ENCODE results near the gene CDYL. TPM values are rescaled to one million over a fixed set of nuclear protein-coding genes. Genes with fewer than 3 reads are reported as not detected.

The CDYL gene
- total RNA-seq, 1 donor from 2014 or later = 53.5 TPM

- Histone ChIP-seq H3K9me3 (ENCODE audit: low read depth) (no peaks in the 10 kb centered on the region), H3K79me2 (ENCODE audit: low read depth) (peaks cover 100% of the 10 kb centered on the region), H3K4me2 (no peak overlapping the region), H3K36me3 (no peaks in the 10 kb centered on the region), H3K4me1 (peaks cover 7% of the 10 kb centered on the region), H3F3A (ENCODE audit: low read depth) (no peaks in the 10 kb centered on the region), H3K27ac (no peak overlapping the region), H3K27me3 (no peaks in the 10 kb centered on the region), H2AFZ (replicated peaks) (no peak overlapping the region), H3K4me3 (no peak overlapping the region), H3K9ac (no peak overlapping the region), H4K20me1 (ENCODE audit: low read depth) (peaks cover 94% of the 10 kb centered on the region)
- Mint-ChIP-seq H3K27ac (no peak overlapping the region), H3K27me3 (ENCODE audit: insufficient read depth, low read depth) (no peaks in the 10 kb centered on the region), H3K36me3 (peaks cover 37% of the 10 kb centered on the region), H3K9me3 (peaks cover 43% of the 10 kb centered on the region), H3K4me3 (no peak overlapping the region), H3K4me1 (no peaks in the 10 kb centered on the region)
- no peak for DNase-seq (ENCODE audit: low spot score)
- TF ChIP-seq EZH2 (IDR thresholded peaks at IDR 0.05) (no peak), CTCF (IDR thresholded peaks at IDR 0.05) (no peak), EZH2phosphoT487 (IDR thresholded peaks at IDR 0.05) (no peak)
Observed at GRCh38 chr6:4815584-4815983, 39.4 kb downstream of the CDYL start.

DNA sequence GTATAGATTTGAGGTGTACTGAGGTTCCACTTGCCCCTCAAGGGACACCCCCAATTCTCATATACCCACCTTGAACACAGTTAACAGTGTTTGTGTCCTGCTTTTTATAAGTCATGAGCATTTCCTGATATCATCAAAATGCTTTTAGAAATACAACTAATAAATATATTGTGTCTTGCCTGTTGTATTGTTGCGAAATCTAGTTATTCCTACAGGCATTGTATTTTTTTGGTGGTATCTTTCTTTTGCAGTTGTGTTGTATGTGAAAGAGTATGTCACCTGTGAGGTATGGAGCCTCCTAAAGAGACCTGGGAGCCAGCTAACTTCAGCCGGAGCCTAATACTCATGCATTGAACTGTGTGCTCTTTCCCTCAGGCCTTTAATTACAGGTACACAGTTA lies 40.7 kb downstream of the CDYL start:
- Histone ChIP-seq H3K4me2 (no peak overlapping the region), H4K20me1 (ENCODE audit: low read depth) (peaks cover 92% of the 10 kb centered on the region), H3K4me3 (no peak overlapping the region), H3K4me1 (peaks cover 7% of the 10 kb centered on the region), H3K27ac (no peak overlapping the region), H3K27me3 (no peaks in the 10 kb centered on the region), H3K36me3 (no peaks in the 10 kb centered on the region), H3K9ac (no peak overlapping the region), H3K9me3 (ENCODE audit: low read depth) (no peaks in the 10 kb centered on the region), H2AFZ (replicated peaks) (no peak overlapping the region), H3F3A (ENCODE audit: low read depth) (no peaks in the 10 kb centered on the region), H3K79me2 (ENCODE audit: low read depth) (peaks cover 100% of the 10 kb centered on the region)
- H3K9me3 Mint-ChIP-seq = peaks cover 42% of the 10 kb centered on the region
- H3K27ac Mint-ChIP-seq = no peak overlapping the region
- no peak for DNase-seq (ENCODE audit: low spot score)
- peaks cover 39% of the 10 kb centered on the region for H3K36me3 Mint-ChIP-seq
- no peak for TF ChIP-seq EZH2 (IDR thresholded peaks at IDR 0.05)
- no peak for TF ChIP-seq EZH2phosphoT487 (IDR thresholded peaks at IDR 0.05)
- no peak for TF ChIP-seq CTCF (IDR thresholded peaks at IDR 0.05)
- H3K4me3 Mint-ChIP-seq = no peak overlapping the region
- no peaks in the 10 kb centered on the region for H3K4me1 Mint-ChIP-seq
- H3K27me3 Mint-ChIP-seq (ENCODE audit: insufficient read depth, low read depth) = no peaks in the 10 kb centered on the region

GRCh38 chr6:4817551-4817950 lies 41.3 kb downstream of the CDYL start:
- Mint-ChIP-seq H3K27ac (no peak overlapping the region), H3K27me3 (ENCODE audit: insufficient read depth, low read depth) (no peaks in the 10 kb centered on the region), H3K9me3 (peaks cover 42% of the 10 kb centered on the region), H3K4me1 (no peaks in the 10 kb centered on the region), H3K36me3 (peaks cover 35% of the 10 kb centered on the region), H3K4me3 (no peak overlapping the region)
- TF ChIP-seq EZH2 (IDR thresholded peaks at IDR 0.05) = no peak
- Histone ChIP-seq H4K20me1 (ENCODE audit: low read depth) (peaks cover 92% of the 10 kb centered on the region), H2AFZ (replicated peaks) (no peak overlapping the region), H3K27ac (no peak overlapping the region), H3K4me2 (no peak overlapping the region), H3K4me3 (no peak overlapping the region), H3F3A (ENCODE audit: low read depth) (no peaks in the 10 kb centered on the region), H3K79me2 (ENCODE audit: low read depth) (peaks cover 100% of the 10 kb centered on the region), H3K9me3 (ENCODE audit: low read depth) (no peaks in the 10 kb centered on the region), H3K36me3 (no peaks in the 10 kb centered on the region), H3K9ac (no peak overlapping the region), H3K27me3 (no peaks in the 10 kb centered on the region), H3K4me1 (peaks cover 7% of the 10 kb centered on the region)
- no peak for DNase-seq (ENCODE audit: low spot score)

DNA sequence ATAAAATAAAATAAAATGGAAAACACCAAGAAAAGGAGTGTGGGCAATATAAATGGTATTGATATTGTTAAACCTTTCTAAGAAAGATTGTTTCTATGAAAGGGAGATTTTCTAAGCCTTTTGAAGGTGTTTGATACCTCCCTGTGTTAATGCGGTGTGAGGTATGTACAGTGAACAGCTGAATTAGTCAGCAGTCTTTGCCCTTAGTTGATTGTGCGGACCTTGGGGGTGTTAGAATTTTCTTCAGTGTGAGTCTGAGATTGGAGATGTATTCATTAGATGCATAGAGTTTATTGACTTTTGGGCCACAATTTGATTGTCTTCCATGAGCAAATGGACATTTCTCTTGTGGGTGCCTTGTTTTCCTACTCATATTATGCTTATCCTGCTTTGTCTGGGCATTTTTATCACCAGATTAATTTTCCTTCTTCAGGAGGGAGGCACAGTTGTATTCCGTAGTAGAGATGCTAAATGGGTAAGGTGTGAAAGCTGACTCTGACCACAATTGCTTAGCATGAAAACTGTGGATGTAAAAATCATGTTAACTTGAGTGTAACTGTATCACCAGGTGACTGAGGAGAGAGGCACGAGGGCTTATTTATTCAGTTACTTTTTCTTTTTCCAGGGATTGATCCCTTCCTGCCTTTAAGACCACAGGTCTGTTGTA lies 42.2 kb downstream of the CDYL start:
- Histone ChIP-seq H3K79me2 (ENCODE audit: low read depth) (peaks cover 100% of the 10 kb centered on the region), H3K36me3 (no peaks in the 10 kb centered on the region), H4K20me1 (ENCODE audit: low read depth) (peaks cover 86% of the 10 kb centered on the region), H3K4me2 (no peak overlapping the region), H3K9me3 (ENCODE audit: low read depth) (no peaks in the 10 kb centered on the region), H3F3A (ENCODE audit: low read depth) (no peaks in the 10 kb centered on the region), H2AFZ (replicated peaks) (no peak overlapping the region), H3K9ac (no peak overlapping the region), H3K27ac (no peak overlapping the region), H3K4me3 (no peak overlapping the region), H3K4me1 (peaks cover 7% of the 10 kb centered on the region), H3K27me3 (no peaks in the 10 kb centered on the region)
- Mint-ChIP-seq H3K27ac (no peak overlapping the region), H3K4me3 (no peak overlapping the region), H3K4me1 (no peaks in the 10 kb centered on the region), H3K9me3 (peaks cover 44% of the 10 kb centered on the region), H3K27me3 (ENCODE audit: insufficient read depth, low read depth) (no peaks in the 10 kb centered on the region), H3K36me3 (peaks cover 29% of the 10 kb centered on the region)
- TF ChIP-seq EZH2 (IDR thresholded peaks at IDR 0.05) = no peak
- no peak for TF ChIP-seq EZH2phosphoT487 (IDR thresholded peaks at IDR 0.05)
- no peak for DNase-seq (ENCODE audit: low spot score)

Data from neural progenitor cell (in vitro differentiated cells).